ENCODE measurements around the gene APOE.

GRCh38 chr19:44903216-44903601, 2.4 kb upstream of the APOE start:
- TF ChIP-seq CTCF (conservative IDR thresholded peaks at IDR 0.05; ENCODE audit: low read depth, low read length) = no peak
- no peak for TF ChIP-seq EZH2 (IDR thresholded peaks at IDR 0.05; ENCODE audit: borderline replicate concordance, low read depth, low read length, poor library complexity, severe bottlenecking)

Measured in A673 (cell line).